PC-3 (cell line): ENCODE measurements around the gene SLC35A4.

Source experiments
- EZH2phosphoT487 ChIP-seq: fragments of 300-600 bp; sonication (generic); IDR thresholded peaks from 2 replicates; pipeline ENCODE4 v1.6.1; 2018; ENCODE audit warnings: mild to moderate bottlenecking, antibody characterized with exemption, low read length, borderline replicate concordance
- TF ChIP-seq, protein P1 (sequence below): fragments of 300-600 bp; sonication (generic); conservative IDR thresholded peaks from 2 replicates; pipeline ENCODE4 v1.5.1; 2017; ENCODE audit warnings: antibody characterized with exemption, low read depth, mild to moderate bottlenecking, low read length

DNA sequence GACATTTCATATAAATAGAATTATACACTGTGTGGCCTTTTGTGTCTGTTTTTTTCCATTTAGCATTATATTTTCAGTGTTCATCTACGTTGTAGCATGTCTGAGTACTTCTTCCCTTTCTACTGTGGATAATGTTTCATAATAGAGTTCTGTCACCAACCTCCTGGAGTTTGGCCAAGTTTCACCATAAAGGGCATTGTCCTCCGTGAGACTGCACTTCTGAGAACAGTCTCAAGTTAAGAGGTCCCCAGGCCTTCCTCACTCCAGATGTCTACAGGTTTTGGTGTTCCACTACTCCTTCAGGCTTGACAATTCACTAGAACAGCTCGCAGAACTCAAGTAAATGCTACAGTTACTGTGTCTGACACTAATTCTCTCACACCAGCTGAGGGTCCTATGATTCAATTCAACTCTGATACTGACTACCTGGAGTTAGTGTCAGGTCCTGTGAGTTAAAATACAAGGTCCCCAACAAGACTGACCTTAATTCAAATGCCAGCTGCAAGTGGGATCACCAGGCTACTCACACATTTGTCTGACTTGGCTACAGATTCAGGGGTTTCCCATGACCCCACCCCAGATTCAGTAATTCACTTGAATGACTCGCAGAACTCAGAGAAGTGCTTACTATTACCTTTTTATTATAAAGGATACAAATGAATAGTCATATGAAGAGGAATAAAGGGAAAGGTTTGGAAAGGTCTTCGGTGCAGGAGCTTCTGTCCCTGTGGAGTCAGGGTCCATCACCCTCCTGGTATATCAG is 31.1 kb downstream of the SLC35A4 start:
- TF ChIP-seq, protein P1, sequence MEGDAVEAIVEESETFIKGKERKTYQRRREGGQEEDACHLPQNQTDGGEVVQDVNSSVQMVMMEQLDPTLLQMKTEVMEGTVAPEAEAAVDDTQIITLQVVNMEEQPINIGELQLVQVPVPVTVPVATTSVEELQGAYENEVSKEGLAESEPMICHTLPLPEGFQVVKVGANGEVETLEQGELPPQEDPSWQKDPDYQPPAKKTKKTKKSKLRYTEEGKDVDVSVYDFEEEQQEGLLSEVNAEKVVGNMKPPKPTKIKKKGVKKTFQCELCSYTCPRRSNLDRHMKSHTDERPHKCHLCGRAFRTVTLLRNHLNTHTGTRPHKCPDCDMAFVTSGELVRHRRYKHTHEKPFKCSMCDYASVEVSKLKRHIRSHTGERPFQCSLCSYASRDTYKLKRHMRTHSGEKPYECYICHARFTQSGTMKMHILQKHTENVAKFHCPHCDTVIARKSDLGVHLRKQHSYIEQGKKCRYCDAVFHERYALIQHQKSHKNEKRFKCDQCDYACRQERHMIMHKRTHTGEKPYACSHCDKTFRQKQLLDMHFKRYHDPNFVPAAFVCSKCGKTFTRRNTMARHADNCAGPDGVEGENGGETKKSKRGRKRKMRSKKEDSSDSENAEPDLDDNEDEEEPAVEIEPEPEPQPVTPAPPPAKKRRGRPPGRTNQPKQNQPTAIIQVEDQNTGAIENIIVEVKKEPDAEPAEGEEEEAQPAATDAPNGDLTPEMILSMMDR: no peak
- no peak for TF ChIP-seq EZH2phosphoT487
